GM23338 (cell line): Measurements from ENCODE around the gene RAP1GAP2. TPM values are rescaled to one million over a fixed set of nuclear protein-coding genes. Genes with fewer than 3 reads are reported as not detected.

Experiments
- ATAC-seq: fragments of 200-7000 bp; cut with Tn5 transposase; 3 replicates; pipeline ENCODE4 v1.9.1; 2020
- DNase-seq: peaks from one replicate; pipeline ENCODE4 v3.0.0-alpha.2; 2015; ENCODE audit warnings: low spot score
- H2AFZ ChIP-seq: fragments of 200-600 bp; sonication (generic); 2 replicates; pipeline ENCODE4 v1.8.0; 2016; ENCODE audit warnings: antibody characterized with exemption, mild to moderate bottlenecking, moderate library complexity
- H3F3A ChIP-seq: fragments of 200-600 bp; sonication (generic); replicated peaks from 2 replicates; pipeline ENCODE4 v1.8.0; 2017; ENCODE audit warnings: antibody characterized with exemption, mixed run types, low read depth
- H3K27ac ChIP-seq: fragments of 200-600 bp; sonication (generic); 2 replicates; pipeline ENCODE4 v1.6.1; 2016; ENCODE audit warnings: low read depth
- H3K27me3 ChIP-seq: fragments of 200-600 bp; sonication (generic); 2 replicates; pipeline ENCODE4 v1.8.0; 2016; ENCODE audit warnings: mild to moderate bottlenecking, mixed run types, moderate library complexity; ENCODE audit not compliant: insufficient read depth
- H3K36me3 ChIP-seq: fragments of 200-600 bp; sonication (generic); 2 replicates; pipeline ENCODE4 v1.8.0; 2016; ENCODE audit warnings: mild to moderate bottlenecking; ENCODE audit not compliant: insufficient read depth
- H3K4me1 ChIP-seq: fragments of 200-600 bp; sonication (generic); 2 replicates; pipeline ENCODE4 v1.8.0; 2016; ENCODE audit warnings: mild to moderate bottlenecking, moderate library complexity; ENCODE audit not compliant: insufficient read depth
- H3K4me2 ChIP-seq: fragments of 200-600 bp; sonication (generic); 2 replicates; pipeline ENCODE4 v1.7.1; 2017; ENCODE audit warnings: mixed run types
- H3K4me3 ChIP-seq: fragments of 200-600 bp; sonication (generic); 2 replicates; pipeline ENCODE4 v1.6.1; 2016; ENCODE audit warnings: mixed run types
- H3K79me2 ChIP-seq: fragments of 200-600 bp; sonication (generic); replicated peaks from 2 replicates; pipeline ENCODE4 v1.8.0; 2017; ENCODE audit warnings: mild to moderate bottlenecking; ENCODE audit not compliant: insufficient read depth
- H3K9me2 ChIP-seq: fragments of 200-600 bp; sonication (generic); 2 replicates; pipeline ENCODE4 v1.8.0; 2017; ENCODE audit not compliant: insufficient read depth
- H4K20me1 ChIP-seq: fragments of 200-600 bp; sonication (generic); replicated peaks from 2 replicates; pipeline ENCODE4 v1.8.0; 2017; ENCODE audit warnings: mild to moderate bottlenecking; ENCODE audit not compliant: insufficient read depth
- H3K27ac Mint-ChIP-seq: 2 replicates; pipeline ENCODE4 v1.8.0; 2020; ENCODE audit warnings: inconsistent platforms, mild to moderate bottlenecking, moderate library complexity, mixed read lengths
- H3K27me3 Mint-ChIP-seq: 3 replicates; pipeline ENCODE4 v1.8.0; 2022; ENCODE audit warnings: low read depth, mild to moderate bottlenecking, moderate library complexity, mixed read lengths, inconsistent platforms; ENCODE audit not compliant: insufficient read depth, poor library complexity
- H3K36me3 Mint-ChIP-seq: 3 replicates; pipeline ENCODE4 v1.8.0; 2021; ENCODE audit warnings: low read depth, mild to moderate bottlenecking, inconsistent platforms, moderate library complexity, mixed read lengths
- H3K4me1 Mint-ChIP-seq: 3 replicates; pipeline ENCODE4 v1.8.0; 2020; ENCODE audit warnings: mild to moderate bottlenecking, inconsistent platforms, mixed read lengths
- H3K4me3 Mint-ChIP-seq: 3 replicates; pipeline ENCODE4 v1.8.0; 2021; ENCODE audit warnings: moderate library complexity, mild to moderate bottlenecking, inconsistent platforms, mixed read lengths
- H3K9me3 Mint-ChIP-seq: 3 replicates; pipeline ENCODE4 v1.8.0; 2020; ENCODE audit warnings: moderate library complexity, mild to moderate bottlenecking, inconsistent platforms, mixed read lengths
- ETS1 ChIP-seq: IDR thresholded peaks from 2 replicates; pipeline ENCODE4 v1.6.1; 2016; ENCODE audit warnings: antibody characterized with exemption
- EZH2 ChIP-seq: fragments of 200-600 bp; sonication (generic); IDR thresholded peaks from one replicate; pipeline ENCODE4 v1.8.0; 2017; ENCODE audit warnings: antibody characterized with exemption, mild to moderate bottlenecking, low read depth; ENCODE audit not compliant: unreplicated experiment
- JUNB ChIP-seq: IDR thresholded peaks from one replicate; pipeline ENCODE4 v1.6.1; 2016; ENCODE audit warnings: antibody characterized with exemption; ENCODE audit not compliant: unreplicated experiment
- REST ChIP-seq: IDR thresholded peaks from one replicate; pipeline ENCODE4 v1.6.1; 2018; ENCODE audit warnings: antibody characterized with exemption; ENCODE audit not compliant: unreplicated experiment
- STAT1 ChIP-seq: IDR thresholded peaks from one replicate; pipeline ENCODE4 v1.6.1; 2016; ENCODE audit warnings: antibody characterized with exemption; ENCODE audit not compliant: unreplicated experiment
- ZNF331 ChIP-seq: fragments of 250-450 bp; sonication (Bioruptor Pico); IDR thresholded peaks from 2 replicates; pipeline ENCODE4 v1.5.0; 2020; ENCODE audit warnings: low read depth, mild to moderate bottlenecking, moderate library complexity
- polyA plus RNA-seq: library from polyadenylated mRNA; unstranded; fragments of >200 nt; fragmentation: Nextera tagmentation; extraction: Ambion mirVana; gene quantifications from 2 replicates; pipeline ENCODE4 v1.2.1, GENCODE V29; 2016
- total RNA-seq: library from RNA; depleted of rRNA; stranded (reverse); fragments of >200 nt; shearing (Covaris generic); gene quantifications from 2 replicates; pipeline ENCODE4 v1.2.3, GENCODE V29; 2014

The RAP1GAP2 gene
- total and polyA plus RNA-seq, 2 experiments from 2014 or later, result 17.8 to 46.1 TPM

GRCh38 chr17:2856727-2857126, 60.5 kb downstream of the RAP1GAP2 start:
- H3K4me1 Mint-ChIP-seq, result peaks cover 50% of the 10 kb centered on the region
- peak overlapping the region; percentile 44; the same call in 1 of the 2 replicates for H3K27ac Mint-ChIP-seq

GRCh38 chr17:2860045-2860444, 63.8 kb downstream of the RAP1GAP2 start:
- Histone ChIP-seq H3F3A (peaks cover 4% of the 10 kb centered on the region; the same call in 1 of the 2 replicates), H3K4me1 (peaks cover 58% of the 10 kb centered on the region), H3K27me3 (no peaks in the 10 kb centered on the region), H3K36me3 (no peaks in the 10 kb centered on the region; the same call in 1 of the 2 replicates), H3K4me3 (no peak overlapping the region), H3K27ac (peak overlapping the region; percentile 86), H2AFZ (no peak overlapping the region), H3K9me2 (no peaks in the 10 kb centered on the region), H3K79me2 (peaks cover 97% of the 10 kb centered on the region), H4K20me1 (peaks cover 12% of the 10 kb centered on the region; the same call in 1 of the 2 replicates), H3K4me2 (no peak overlapping the region)
- Mint-ChIP-seq H3K9me3 (peaks cover 4% of the 10 kb centered on the region; the same call in 1 of the 3 replicates), H3K4me3 (no peak overlapping the region), H3K36me3 (peaks cover 23% of the 10 kb centered on the region), H3K27me3 (peaks cover 5% of the 10 kb centered on the region), H3K4me1 (peaks cover 61% of the 10 kb centered on the region), H3K27ac (peak overlapping the region; percentile 29; the same call in 1 of the 2 replicates)
- ATAC-seq, result no peak
- no peak for DNase-seq
- TF ChIP-seq JUNB, result no peak
- TF ChIP-seq EZH2, result no peak

More at GRCh38 chr17:2856727-2857126, 60.5 kb downstream of the RAP1GAP2 start:
- peaks cover 12% of the 10 kb centered on the region; the same call in 1 of the 2 replicates for H3F3A ChIP-seq
- H3K4me3 ChIP-seq, result peak overlapping the region; percentile 97; the same call in 1 of the 2 replicates
- Mint-ChIP-seq H3K4me3 (peak overlapping the region; percentile 44), H3K27me3 (peaks cover 13% of the 10 kb centered on the region), H3K9me3 (peaks cover 6% of the 10 kb centered on the region; the same call in 1 of the 3 replicates), H3K36me3 (peaks cover 23% of the 10 kb centered on the region)
- ATAC-seq, result no peak
- TF ChIP-seq JUNB (no peak), REST (no peak), ZNF331 (CRISPR knock-in tag) (no peak), STAT1 (no peak), ETS1 (no peak), EZH2 (no peak)
- peaks cover 7% of the 10 kb centered on the region; the same call in 1 of the 2 replicates for H4K20me1 ChIP-seq
- H3K9me2 ChIP-seq, result no peaks in the 10 kb centered on the region
- no peak overlapping the region for H3K27ac ChIP-seq
- peaks cover 76% of the 10 kb centered on the region for H3K79me2 ChIP-seq
- DNase-seq, result no peak
- peak overlapping the region; percentile 99 for H3K4me2 ChIP-seq
- H2AFZ ChIP-seq, result no peak overlapping the region
- H3K27me3 ChIP-seq, result no peaks in the 10 kb centered on the region
- peaks cover 38% of the 10 kb centered on the region for H3K4me1 ChIP-seq
- no peaks in the 10 kb centered on the region; the same call in 1 of the 2 replicates for H3K36me3 ChIP-seq
